Osteocyte (in vitro differentiated cells): ENCODE results near the gene TALDO1. TPM values are rescaled to one million over a fixed set of nuclear protein-coding genes. Genes with fewer than 3 reads are reported as not detected.

Experiments
- DNase-seq: peaks from one replicate; pipeline ENCODE4 v3.0.0; 2021; ENCODE audit warnings: mixed read lengths; ENCODE audit not compliant: unreplicated experiment; ENCODE audit errors: extremely low spot score
- H3K27ac Mint-ChIP-seq: one replicate; pipeline ENCODE4 v1.8.0; 2021; ENCODE audit warnings: mild to moderate bottlenecking, mixed read lengths; ENCODE audit not compliant: unreplicated experiment
- H3K27me3 Mint-ChIP-seq: one replicate; pipeline ENCODE4 v1.8.0; 2021; ENCODE audit warnings: mixed read lengths; ENCODE audit not compliant: unreplicated experiment
- H3K36me3 Mint-ChIP-seq: one replicate; pipeline ENCODE4 v1.8.0; 2021; ENCODE audit warnings: mixed read lengths; ENCODE audit not compliant: unreplicated experiment
- H3K4me1 Mint-ChIP-seq: one replicate; pipeline ENCODE4 v1.8.0; 2021; ENCODE audit warnings: mixed read lengths; ENCODE audit not compliant: unreplicated experiment
- H3K4me3 Mint-ChIP-seq: one replicate; pipeline ENCODE4 v1.8.0; 2021; ENCODE audit warnings: mild to moderate bottlenecking, moderate library complexity, mixed read lengths; ENCODE audit not compliant: unreplicated experiment
- H3K9me3 Mint-ChIP-seq: one replicate; pipeline ENCODE4 v1.8.0; 2021; ENCODE audit warnings: mixed read lengths; ENCODE audit not compliant: unreplicated experiment
- CTCF ChIP-seq: fragments of 200-600 bp; sonication (generic); IDR thresholded peaks from 2 replicates; pipeline ENCODE4 v1.5.0; 2021; ENCODE audit warnings: antibody characterized with exemption, mild to moderate bottlenecking, moderate library complexity
- long read RNA-seq: library from polyadenylated mRNA; unstranded; transcript quantifications from one replicate; pipeline ENCODE4 v2.0.0, GENCODE V29; 2021
- total RNA-seq: library from RNA; stranded (reverse); gene quantifications from 2 replicates; pipeline ENCODE4 v1.2.1, GENCODE V29; 2021

TALDO1 gene
- total RNA-seq = 156 and 171 TPM in 2 replicates
- long read RNA-seq, transcript TALDO1-201 (8 exons, 1,346 nt) = major isoform, 321 of 345 reads
- long read RNA-seq, partial matches to known transcripts = 5 of 345 reads
- long read RNA-seq, other reads (novel, unspliced or antisense) = 12 of 345 reads

DNA sequence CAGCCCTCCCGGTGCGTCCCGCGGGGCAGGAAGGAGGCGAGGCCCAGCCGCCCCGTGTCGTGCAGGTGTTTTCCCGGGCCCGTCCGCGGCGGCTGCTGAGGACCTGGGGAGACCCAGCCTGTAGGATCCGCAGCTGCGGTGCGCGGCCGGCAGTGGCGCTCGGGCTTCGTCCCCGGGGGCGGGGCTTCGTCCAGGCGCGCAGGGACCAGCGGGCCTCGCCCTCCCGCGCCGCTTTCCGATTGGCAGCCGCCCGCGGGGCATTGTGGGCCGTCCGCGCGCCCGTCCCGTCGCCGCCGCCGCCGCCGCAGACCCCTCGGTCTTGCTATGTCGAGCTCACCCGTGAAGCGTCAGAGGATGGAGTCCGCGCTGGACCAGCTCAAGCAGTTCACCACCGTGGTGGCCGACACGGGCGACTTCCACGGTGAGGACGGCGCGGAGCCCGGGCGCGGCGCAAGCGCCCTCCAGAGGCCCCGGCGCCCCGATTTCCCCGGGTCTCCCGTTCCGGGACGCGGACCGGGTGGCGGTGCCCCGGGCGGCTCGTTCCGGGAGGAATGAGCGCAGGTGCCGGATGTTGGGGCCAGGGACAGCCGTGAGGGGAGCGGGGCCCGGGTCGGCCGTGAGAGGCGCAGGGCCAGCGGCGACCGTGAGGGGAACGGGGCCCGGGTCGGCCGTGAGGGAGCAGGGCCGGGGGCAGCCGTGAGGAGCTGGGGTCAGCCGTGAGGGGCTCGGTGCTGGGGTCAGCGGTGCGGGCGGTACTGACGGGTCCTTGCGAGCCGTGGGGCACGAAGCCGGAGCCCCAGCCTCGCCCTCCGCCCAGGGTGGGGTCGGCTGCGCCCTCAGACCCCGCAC, at the start of gene TALDO1:
TSS of gene TALDO1 (plus strand) at position 307 of the 849 bp plus-strand sequence. CDS start at position 325, 18 bp downstream.
- Mint-ChIP-seq H3K27ac (peak within 1 kb of the TSS; percentile 90), H3K4me1 (peaks cover 27% of the 10 kb centered on the region), H3K36me3 (peaks cover 2% of the 10 kb centered on the region), H3K4me3 (peak within 1 kb of the TSS; percentile 87), H3K9me3 (no peaks in the 10 kb centered on the region), H3K27me3 (no peaks in the 10 kb centered on the region)
- peak; percentile 22 for TF ChIP-seq CTCF
- peak; percentile 98 for DNase-seq

- Mint-ChIP-seq H3K4me1 (peaks cover 55% of the 10 kb centered on the region), H3K36me3 (peaks cover 13% of the 10 kb centered on the region), H3K27me3 (no peaks in the 10 kb centered on the region), H3K9me3 (no peaks in the 10 kb centered on the region), H3K4me3 (peak overlapping the region; percentile 36), H3K27ac (peak overlapping the region; percentile 90)
- TF ChIP-seq CTCF = no peak
- DNase-seq = no peak
These were observed 49.4 kb upstream of the TALDO1 start for GRCh38 chr11:697811-698311.

DNA sequence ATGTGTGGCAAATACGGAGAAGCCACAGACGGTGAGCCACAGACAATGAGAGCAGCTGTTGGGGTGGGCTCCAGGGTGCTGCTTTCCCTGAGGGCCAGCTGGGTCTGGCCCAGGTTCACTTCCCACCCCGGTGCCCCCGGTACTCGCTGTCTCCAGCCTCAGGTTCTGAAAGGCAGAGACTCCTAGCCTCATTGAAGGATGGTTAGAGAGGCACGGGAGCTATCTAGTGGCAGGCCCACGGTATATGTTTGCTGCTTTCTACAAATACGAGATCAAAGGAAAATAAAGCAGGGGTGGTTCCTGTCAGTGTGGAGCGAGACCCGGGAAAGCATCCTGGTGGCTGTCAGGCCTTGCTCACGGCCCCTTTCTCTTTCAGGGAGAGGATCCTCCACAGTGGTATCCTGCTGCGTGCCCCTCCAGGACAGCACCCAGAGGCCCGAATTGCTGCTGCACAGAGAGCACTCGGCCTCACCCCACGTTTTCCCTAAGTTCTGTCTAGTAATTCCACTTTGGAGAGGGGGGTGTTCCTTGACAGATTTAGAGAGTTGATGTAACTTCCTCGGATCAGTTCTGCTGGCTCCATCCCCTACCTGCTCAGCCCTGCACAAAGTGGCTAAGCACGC, 48.7 kb upstream of the TALDO1 start:
- Mint-ChIP-seq H3K4me3 (no peak overlapping the region), H3K27me3 (no peaks in the 10 kb centered on the region), H3K9me3 (no peaks in the 10 kb centered on the region), H3K36me3 (peaks cover 12% of the 10 kb centered on the region), H3K27ac (peak overlapping the region; percentile 90), H3K4me1 (peaks cover 53% of the 10 kb centered on the region)
- DNase-seq = no peak
- TF ChIP-seq CTCF = no peak

DNA sequence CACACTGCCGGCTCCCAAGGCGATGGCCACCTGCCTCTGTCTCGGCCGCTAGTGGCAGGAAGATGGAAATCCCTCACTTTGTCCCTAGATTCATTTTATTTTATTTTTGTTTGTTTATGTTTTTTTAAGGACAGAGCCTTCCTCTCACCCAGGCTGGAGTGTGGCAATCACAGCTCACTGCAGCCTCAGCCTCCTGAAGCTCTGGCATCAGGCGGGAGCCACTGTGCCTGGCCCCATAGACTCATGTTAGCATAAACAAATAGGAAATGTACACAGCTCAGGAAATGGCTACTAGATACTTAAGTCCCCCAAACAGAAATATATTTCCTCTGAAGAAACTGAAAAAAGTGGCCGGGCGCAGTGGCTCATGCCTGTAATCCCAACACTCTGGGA, 48.2 kb upstream of the TALDO1 start:
- H3K36me3 Mint-ChIP-seq = peaks cover 11% of the 10 kb centered on the region
- no peak overlapping the region for H3K4me3 Mint-ChIP-seq
- no peaks in the 10 kb centered on the region for H3K27me3 Mint-ChIP-seq
- DNase-seq = no peak
- no peaks in the 10 kb centered on the region for H3K9me3 Mint-ChIP-seq
- peak overlapping the region; percentile 44 for H3K27ac Mint-ChIP-seq
- no peak for TF ChIP-seq CTCF
- peaks cover 52% of the 10 kb centered on the region for H3K4me1 Mint-ChIP-seq

- H3K27me3 Mint-ChIP-seq = no peaks in the 10 kb centered on the region
- no peak overlapping the region for H3K4me3 Mint-ChIP-seq
- peak overlapping the region; percentile 44 for H3K27ac Mint-ChIP-seq
- no peak for DNase-seq
- peaks cover 11% of the 10 kb centered on the region for H3K36me3 Mint-ChIP-seq
- H3K4me1 Mint-ChIP-seq = peaks cover 58% of the 10 kb centered on the region
- H3K9me3 Mint-ChIP-seq = no peaks in the 10 kb centered on the region
- no peak for TF ChIP-seq CTCF
These were observed 47.5 kb upstream of the TALDO1 start for GRCh38 chr11:699753-700152.
